HG02852 (cell line): ENCODE measurements around the gene ETF1.

ENCODE experiments used
- ATAC-seq: cut with Tn5 transposase; IDR thresholded peaks from one replicate; pipeline ENCODE4 v1.9.1; 2021; ENCODE audit warnings: mild to moderate bottlenecking, moderate library complexity; ENCODE audit not compliant: unreplicated experiment

ETF1 gene

DNA sequence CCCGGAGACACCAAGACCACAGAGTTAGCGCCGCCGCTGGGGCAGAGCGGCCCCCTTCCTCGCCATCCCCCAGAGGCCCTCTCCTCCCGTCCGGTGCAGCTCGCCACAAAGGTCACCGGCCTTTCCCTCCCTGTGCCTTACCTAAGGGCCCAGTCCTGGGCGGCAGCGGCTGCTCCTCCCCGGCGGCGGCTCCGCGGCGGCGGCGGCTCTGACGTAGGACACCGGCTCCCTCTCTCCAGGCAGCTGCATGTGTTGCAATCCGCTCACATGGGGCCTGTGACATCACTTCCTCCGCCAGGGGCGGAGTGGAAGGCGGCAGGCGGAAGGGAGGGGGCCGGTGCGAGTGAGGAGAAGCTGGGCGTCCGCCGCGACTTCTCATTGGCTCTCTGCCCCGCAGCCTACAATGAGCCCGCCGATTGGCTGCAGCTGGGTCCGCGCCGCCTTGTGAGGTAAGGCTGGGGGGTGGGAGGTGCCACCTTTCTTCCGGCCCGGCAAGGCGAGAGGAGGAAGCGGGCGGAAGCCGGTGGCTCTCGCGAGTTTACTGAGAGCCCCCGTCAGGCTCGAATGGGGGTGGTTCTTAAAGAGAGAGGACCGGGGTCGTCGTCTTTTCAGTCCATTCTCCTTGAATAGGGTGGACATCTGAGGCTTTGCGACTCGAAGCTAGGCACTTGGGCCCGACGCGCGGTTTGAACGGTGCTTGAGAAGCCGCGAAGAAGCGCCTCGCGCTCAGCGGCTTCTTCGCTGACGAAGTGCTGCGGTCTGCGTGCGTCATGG is at the start of gene ETF1:
Gene ETF1 (minus strand): TSS at position 281 of the 774 bp plus-strand sequence. CDS start 318 bp downstream, outside the sequence.
- ATAC-seq: peak; percentile 91

GRCh38 chr5:138588013-138588788 is 45.2 kb upstream of the ETF1 start:
- no peak for ATAC-seq

DNA sequence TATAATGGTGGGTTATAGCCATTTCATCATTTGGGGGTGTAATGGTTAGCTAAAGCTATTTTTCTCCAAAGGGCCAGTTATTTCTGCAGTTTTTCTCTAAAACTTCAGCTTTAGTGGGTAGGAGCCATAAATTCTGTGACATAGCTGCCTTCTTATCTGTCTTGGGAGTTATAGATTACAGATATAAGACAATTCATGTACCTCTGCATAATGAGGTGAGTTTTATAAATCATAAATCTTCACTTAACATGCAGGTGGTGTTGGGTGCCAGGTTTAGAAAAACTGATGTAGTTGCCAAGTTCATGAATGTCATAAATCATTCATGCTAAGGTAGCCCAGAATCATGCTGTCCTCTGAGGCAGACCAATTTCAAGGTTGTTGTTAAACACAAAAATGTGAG is 42.1 kb upstream of the ETF1 start:
- no peak for ATAC-seq

- ATAC-seq: no peak
These were observed 41.1 kb upstream of the ETF1 start for GRCh38 chr5:138583984-138584637.

DNA sequence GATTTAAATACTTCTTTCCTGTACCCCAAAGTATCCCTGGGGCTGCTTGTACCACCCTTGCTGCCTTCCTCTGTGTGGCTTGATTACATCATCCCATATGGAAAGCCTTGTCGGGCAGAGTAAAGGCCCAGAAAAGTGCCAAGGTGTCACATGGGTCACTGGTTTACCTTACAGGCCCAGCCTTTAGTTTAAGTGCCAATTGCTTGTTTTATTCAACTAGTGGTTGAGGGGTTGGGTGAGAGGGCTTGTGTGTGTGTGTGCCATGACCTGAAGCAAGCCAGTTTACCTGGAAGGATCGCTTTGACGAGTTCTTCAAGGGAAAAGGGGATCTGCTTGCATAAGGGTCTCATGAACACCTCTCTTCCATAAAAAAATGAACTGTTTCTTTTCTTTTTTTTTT is 39.9 kb upstream of the ETF1 start:
- no peak for ATAC-seq

DNA sequence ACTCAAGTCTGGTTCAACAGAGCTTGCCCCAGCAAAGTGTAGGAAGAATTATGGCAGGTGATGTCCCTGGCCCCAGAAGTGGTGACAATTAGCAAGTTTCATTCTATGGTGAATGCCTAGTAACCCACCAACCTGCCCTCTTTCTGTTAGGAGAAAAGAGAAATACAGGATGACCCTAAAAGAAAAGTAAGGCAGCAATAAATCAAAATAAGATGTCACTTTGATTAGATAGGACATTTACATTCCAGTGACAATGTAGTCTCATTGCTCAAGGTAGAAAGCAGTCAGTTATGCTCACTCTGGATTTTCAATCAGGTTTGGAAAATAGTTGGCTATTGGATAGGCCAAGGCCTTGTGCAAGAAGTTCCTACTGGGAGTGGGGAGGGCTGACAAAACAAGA is 37.7 kb upstream of the ETF1 start:
- no peak for ATAC-seq

DNA sequence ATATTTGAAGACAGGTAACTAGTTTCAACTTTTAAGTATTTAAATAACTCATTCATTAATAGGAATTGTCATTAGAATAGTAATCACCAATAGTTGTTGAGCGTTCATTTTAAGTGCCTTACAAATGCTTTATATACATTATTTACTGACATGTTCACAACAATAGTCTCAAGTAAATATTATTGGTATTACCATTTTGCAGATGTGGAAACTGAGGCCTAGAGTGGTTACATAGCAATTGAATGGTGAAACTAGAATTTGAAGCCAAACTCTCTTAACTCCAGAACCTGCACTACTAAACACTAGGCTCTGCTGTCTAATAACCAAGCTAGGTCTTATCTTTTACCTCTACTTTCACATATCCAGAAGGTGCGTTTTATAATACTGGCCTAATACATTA is 37.0 kb upstream of the ETF1 start:
- ATAC-seq: no peak

- ATAC-seq: no peak
These were observed 36.5 kb upstream of the ETF1 start for GRCh38 chr5:138579517-138579863.

DNA sequence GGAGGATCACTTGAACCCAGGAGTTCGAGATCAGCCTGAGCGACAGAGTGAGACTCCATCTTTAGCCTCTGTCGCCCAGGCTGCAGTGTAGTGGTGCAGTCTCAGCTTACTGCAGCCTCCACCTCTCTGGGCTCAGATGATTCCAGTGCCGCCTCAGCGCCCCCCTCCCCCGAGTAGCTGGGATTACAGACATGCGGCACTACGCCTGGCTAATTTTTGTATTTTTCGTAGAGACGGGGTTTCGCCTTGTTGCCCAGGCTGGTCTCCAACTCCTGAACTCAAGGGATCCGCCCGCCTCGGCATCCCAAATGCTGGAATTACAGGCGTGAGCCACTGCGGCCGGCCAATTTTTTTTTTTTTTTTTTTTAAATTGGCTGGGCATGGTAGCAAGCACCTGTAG is 34.4 kb upstream of the ETF1 start:
- no peak for ATAC-seq

- peak; percentile 77 for ATAC-seq
These were observed 32.4 kb upstream of the ETF1 start, which contains the start of gene HSPA9 for GRCh38 chr5:138575194-138576015. Gene HSPA9 (minus strand): TSS chr5:138575401. CDS start chr5:138575318, 83 bp downstream.

GRCh38 chr5:138574744-138575193 is 31.7 kb upstream of the ETF1 start:
- ATAC-seq: no peak

GRCh38 chr5:138573949-138574670 is 31.1 kb upstream of the ETF1 start:
- ATAC-seq: no peak

DNA sequence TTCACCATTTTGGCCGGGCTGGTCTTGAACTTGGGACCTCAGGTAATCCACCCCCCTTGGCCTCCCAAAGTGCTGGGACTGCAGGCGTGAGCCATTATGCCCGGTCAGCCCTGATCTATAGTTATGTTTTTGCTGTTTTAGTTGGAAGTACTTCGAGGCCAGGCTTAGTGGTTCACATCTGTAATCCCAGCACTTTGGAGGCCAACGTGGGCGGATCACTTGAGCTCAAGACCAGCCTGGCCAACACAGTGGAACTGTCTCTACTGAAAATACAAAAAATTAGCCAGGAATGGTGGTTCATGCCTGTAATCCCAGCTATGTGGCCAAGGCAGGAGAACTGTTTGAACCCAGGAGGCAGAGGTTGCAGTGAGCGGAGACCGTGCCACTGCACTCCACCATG is 30.2 kb upstream of the ETF1 start:
- no peak for ATAC-seq

- no peak for ATAC-seq
These were observed 27.8 kb upstream of the ETF1 start for GRCh38 chr5:138570871-138571270.

GRCh38 chr5:138569782-138570181 is 26.7 kb upstream of the ETF1 start:
- ATAC-seq: no peak

- no peak for ATAC-seq
These were observed 25.2 kb upstream of the ETF1 start for GRCh38 chr5:138568061-138568824.

- ATAC-seq: no peak
These were observed 23.8 kb upstream of the ETF1 start for GRCh38 chr5:138566792-138567191.

DNA sequence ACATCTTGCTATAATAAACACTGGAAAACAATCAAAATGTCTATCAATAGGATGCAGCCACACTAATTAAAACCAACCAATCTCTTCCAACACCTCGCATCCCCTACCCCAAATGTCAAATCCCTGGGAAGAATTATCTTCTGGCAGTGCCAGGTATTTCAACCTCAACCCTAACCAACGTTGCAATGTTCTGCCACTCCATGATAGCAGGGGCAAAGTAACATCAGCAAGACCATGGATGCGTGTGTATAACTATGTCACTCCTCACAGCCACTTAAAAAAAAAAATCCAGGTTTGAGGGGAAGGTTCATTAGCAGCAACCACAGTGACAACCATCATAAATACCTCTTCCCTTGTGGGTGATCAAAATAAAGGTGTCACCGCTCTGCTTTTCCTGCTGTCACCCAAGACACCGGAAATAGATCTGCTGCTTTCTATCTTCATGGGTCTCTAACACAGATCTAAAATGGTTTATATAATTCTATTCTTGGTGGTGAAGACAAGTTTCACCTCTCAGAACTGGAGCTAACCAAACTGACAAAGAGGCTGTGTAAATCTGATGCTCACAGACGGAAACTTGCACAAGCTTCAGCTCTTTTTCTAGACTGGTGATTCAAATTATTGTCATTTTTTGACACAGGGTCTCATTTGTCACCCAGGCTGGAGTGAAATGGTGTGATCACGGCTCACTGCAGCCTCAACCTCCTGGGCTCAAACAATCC is 22.2 kb upstream of the ETF1 start:
- ATAC-seq: no peak

- ATAC-seq: no peak
These were observed 21.2 kb upstream of the ETF1 start for GRCh38 chr5:138564242-138564641.
